HG02610 (cell line): Measurements from ENCODE around the gene FOXR1.
"Not testable (repeated sequence)": the region's sequence is repeated elsewhere in the genome, so short reads cannot be mapped to it uniquely, and the experiment has no call there.

ENCODE experiments used
- ATAC-seq: cut with Tn5 transposase; IDR thresholded peaks from one replicate; pipeline ENCODE4 v1.9.1; 2021; ENCODE audit warnings: mild to moderate bottlenecking, moderate library complexity; ENCODE audit not compliant: unreplicated experiment

FOXR1 gene

DNA sequence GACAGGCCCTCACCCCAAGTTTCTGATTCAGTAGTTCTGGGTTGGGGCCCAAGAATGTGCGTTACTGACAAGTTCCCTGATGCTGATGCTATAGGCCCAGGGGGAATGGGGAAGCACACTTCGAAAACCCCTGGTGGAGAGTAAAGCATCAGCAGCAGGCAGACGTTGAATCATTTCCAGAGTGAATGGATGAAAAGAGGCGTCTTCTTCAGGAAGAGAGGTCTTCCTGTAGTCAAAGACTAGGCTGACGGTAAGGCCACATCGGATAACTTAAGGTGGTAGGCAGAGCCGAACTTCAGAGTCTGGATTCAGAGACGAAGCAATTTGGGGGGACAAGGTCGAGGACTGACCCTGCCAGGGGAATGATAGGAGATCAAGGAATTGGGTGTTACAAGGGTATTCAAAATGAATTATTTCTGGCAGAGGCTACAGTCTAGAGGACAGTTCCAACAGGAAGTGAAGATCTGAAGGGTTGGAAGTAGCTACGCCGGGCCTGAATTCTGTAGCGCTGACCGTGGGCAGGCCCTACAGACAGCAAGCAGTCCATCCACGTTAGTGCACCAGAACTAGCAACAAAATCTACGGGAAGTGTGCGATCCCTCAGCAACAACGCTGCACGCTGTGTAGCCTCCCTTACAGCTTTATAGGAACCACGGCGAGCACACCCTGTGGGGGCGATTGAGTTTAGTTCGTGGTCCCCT is 25.5 kb downstream of the FOXR1 start:
- peak; percentile 33 for ATAC-seq

DNA sequence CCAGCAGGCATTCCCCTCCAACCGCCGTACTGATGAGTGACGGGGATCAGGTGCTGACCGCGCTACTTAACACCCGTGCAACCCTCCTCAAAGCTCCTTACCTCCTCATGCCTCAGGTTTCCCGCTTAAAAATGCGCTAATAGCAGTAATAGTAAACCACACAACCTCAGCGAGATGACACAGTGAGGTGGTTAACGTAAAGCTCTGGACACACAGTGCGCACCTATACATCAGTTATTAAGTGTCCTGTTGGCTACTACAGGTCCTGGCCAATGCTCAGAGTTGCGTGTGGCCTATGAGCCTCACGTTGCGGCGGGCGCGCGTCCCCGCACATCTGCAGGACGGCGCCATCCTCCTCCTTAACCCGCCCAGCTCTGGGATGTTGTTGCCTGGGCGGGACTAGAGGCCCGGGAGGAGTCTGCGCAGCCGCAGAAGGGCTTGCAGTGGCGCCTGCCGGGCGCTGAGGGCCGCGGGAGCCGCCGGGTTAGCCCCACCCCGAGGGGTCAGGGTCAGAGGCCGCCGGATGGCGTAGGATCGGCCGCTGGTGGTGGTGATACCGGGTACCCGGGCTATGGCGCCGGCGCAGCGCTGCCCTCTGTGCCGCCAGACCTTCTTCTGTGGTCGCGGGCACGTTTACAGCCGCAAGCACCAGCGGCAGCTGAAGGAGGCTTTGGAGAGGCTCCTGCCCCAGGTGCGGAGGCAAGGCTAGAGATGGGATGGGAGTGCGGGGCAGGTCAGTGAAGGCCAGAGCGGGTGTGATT is 26.2 kb downstream of the FOXR1 start, which contains the start of gene CENATAC:
CENATAC (plus strand) TSS at position 512 of the 761 bp plus-strand sequence; CDS start at position 572, 60 bp downstream.
- peak; percentile 87 for ATAC-seq

DNA sequence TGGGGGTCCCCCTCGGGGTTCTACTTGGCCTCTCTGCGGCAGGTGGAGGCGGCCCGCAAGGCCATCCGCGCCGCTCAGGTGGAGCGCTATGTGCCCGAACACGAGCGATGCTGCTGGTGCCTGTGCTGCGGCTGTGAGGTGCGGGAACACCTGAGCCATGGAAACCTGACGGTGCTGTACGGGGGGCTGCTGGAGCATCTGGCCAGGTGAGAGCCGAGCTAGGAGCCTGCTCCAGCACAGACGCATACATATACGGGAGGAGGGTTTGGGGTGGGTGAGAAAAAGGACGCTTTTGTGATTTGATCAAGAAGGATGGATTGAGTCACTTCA is 26.8 kb downstream of the FOXR1 start:
- ATAC-seq, result no peak

DNA sequence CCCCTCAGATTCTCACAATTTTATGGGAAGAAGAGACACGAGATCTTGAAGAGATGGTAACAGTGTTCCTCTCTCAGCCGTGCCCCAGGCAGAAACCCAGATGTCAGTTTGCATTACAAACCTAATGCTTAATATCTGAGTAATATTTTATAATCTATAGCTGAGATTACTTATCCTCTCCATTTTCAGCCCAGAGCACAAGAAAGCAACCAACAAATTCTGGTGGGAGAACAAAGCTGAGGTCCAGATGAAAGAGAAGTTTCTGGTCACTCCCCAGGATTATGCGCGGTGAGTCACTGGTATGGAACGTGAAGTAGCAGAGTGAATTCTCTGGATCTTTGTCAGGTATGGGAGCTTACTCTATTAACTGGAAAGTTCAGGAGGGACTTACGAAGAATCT is 27.3 kb downstream of the FOXR1 start:
- no peak for ATAC-seq

DNA sequence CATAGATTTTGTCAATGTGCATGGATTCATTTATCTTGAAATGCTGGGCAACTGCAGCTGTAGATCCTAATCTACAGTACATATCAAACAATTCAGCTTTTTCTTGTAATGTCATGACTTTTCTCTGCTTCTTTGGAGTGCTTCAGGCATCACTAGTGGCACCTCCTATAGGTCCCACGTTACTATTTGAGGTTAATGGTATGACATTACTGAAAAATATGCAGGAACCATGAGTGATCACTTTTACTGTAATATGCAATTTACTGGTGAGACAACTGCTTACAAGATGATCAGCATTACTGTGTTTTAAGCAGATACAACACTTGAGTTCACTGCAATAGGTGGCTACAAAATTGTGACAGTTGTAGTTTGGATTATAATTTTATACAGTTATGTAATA is 29.3 kb downstream of the FOXR1 start:
- ATAC-seq, result no peak

DNA sequence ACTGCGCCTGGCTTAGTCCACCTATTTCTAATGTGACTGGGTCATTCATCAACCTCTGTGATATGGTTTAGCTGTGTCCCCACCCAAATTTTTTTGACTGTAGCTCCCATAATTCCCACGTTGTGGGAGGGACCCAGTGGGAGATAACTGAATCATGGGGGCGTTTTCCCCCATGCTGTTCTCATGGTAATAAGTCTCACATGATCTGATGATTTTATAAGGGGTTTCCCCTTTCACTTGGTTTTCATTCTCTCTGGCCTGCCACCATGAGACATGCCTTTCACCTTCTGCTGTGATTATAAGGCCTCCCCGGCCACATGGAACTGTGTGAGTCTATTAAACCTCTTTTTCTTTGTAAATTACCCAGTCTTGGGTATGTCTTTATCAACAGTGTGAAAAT is 35.1 kb downstream of the FOXR1 start:
- no peak for ATAC-seq

DNA sequence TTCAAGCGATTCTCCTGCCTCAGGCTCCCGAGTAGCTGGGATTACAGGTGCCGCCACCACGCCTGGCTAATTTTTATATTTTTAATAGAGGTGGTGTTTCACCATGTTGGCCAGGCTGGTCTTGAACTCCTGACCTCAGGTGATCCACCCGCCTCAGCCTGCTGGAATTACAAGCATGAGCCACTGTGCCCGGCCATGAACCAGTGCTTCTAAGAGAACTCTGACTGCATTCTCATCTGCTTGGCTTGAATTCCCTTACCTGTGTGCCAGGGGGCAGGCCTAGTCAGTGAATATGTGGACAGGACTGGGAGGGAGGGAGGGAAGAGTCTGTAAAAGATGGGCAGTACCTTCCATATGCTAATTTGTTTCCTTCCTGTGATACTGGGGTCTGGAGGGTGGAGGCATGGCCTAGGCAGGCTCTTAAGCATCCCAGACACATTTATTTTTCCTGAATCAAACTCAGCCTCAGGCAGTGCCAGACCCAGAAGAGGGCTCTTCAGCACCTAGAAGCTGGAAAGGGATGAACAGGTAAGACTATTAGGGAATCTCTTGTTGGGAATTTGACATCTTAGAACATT is 40.0 kb downstream of the FOXR1 start:
- ATAC-seq, result no peak

DNA sequence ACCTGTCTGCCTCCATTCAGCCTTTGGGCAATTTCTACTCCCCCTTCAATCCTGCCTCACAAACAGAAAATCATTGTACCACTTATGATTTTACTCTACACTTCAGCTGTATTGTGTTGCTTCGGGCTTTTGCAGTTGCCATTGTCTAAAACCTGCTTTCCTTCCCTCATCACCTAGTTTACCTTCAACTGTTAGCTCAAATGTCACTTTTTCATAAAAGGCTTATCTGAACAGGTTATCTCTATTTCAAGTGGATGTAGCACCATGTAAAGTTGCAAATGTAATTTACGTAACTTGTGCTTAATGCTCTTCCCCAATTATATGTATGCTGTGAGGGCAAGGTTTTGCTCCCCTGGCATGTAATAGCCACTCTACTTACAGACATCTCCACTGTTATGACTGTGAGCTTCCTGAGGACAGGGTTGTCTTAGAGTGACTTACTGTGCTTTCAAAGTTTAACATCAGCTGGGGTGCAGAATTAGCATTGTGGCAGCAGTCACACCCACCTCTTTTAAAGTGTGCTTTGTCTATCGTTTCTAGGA is 41.1 kb downstream of the FOXR1 start:
- ATAC-seq, result no peak

DNA sequence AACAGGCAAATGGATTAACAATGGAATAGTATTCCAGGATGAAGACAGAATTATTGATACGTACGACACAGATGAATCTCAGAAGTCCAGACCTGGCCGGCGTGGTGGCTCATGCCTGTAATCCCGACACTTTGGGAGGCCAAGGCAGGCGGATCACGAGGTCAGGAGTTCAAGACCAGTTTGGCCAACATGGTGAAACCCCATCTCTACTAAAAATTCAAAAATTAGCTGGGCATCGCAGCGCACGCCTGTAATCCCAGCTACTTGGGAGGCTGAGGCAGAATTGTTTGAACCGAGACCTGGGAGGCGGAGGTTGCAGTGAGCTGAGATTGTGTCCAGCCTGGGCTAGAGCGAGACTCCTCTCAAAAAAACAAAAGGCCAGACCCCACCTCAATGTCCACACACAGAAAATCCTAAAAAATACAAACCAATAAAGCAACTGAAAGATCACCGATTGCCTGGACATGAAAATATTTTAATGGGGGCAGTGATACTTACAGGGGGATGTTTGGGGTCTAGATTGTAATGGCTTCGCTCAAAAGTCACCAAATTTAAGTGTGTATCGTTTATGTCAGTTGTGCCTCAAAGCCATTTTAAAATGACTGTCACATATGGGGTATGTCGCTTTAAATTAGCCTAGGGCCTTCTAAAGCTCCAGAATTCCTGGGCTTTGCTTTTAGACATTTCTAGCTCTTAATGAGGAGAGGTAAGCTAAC is 42.8 kb downstream of the FOXR1 start:
- no peak for ATAC-seq

DNA sequence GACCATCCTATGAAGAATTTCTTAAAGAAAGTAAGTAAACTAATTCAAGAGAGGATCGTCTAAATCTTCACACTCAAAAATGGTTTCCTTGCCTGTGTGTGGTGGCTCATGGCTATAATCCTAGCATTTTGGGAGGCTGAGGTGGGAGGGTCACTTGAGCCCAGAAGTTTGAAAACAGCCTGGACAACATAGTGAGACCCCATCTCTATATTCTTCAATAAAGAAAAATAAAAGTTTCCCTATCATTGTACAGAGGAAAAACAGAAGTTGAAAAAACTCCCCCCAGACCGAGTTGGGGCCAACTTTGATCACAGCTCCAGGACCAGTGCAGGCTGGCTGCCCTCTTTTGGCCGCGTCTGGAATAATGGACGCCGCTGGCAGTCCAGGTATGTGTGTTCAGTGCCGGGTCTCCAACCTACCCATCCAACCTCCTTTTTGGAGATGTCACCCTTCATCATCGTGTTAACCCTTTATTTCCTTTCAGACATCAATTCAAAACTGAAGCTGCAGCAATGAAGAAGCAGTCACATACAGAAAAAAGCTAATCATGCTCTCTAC is 43.6 kb downstream of the FOXR1 start:
- no peak for ATAC-seq

DNA sequence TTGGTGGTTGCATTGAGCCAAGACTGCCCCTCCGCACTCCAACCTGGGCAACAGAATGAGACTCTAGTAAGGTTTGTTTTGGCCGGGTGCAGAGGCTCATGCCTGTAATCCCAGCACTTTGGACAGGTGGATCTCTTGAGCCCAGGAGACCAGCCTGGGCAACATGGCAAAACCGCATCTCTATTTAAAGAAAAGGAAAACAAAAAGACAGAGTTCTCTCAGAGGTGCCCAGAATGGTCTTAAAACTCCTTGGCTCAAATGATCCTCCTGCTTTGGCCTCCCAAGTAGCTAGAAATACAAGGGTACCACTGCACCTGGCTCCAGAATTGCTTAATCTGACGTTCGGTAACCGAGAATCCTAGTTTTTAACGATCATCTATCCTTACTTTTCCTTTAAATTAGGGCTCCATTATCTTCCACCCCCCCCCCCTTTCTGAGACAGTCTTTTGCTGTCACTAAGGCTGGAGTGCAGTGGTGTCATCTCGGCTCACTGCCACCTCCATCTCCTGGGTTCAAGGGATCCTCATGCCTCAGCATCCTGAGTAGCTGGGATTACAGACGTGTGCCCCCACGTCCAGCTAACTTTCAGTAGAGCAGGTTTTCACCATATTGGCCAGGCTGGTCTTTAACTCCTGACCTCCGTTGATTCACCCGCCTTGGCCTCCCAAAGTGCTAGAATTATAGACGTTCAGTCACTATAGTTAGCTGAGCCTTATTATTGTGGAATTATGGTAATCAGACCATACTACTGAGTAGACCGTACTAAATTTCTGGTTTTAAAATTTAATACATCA is 44.9 kb downstream of the FOXR1 start:
- no peak for ATAC-seq

DNA sequence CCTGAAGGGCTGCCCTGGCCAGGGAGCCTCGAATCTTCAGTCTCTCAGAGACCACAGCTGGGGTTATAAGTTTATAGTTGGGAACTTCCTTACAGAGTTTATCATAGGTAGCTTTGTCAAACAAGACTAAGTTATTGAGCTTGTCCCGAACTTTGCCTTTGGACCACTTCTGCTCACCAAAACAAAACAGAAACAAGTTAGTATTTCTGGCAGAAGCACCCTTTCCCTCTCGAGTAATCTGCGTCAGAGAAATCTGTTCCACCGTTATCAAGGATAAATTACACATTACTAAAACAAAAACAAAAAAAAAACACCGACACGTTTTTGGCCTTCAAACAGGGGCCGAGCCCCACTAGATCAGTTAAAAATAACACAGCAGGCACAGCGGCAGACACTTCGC is 45.8 kb downstream of the FOXR1 start:
- not testable (repeated sequence) for ATAC-seq

DNA sequence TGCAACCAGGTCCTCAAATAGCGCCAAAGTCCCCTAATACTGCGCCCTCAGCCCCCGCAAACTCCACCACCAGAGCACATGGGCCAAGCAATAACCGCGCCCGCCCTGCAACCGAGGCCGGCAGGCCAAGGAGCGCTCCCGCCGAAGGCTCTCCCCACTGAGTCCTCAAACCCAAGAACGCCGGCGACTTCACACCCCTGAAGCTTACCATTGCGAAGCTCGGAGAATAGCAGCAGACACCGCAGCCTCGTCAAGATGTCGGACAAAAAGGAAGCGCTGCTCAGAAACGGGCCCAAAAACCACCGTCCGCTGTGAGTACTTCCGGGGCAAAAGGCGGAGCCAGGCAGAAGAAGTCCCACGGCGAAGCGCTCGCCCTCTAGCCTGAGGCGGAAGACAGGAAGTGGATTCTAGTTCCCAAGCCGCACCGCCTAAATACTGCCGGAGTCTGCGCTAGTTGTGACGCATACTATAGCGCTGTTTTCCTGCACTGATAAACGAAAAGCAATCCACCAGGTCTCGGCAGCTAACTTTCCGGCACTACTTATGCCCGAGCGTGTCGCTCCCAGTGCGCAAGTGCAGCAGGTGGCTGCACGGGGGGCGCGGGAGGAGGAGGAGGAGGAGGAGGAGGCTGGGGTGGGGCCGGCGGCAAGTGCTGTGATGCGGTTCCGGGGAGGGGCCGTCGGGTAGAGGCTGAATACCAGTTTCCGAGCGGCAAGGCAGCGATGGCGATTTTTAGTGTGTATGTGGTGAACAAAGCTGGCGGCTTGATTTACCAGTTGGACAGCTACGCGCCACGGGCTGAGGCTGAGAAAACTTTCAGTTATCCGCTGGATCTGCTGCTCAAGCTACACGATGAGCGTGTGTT is 46.7 kb downstream of the FOXR1 start, which contains the start of the genes RPS25 and TRAPPC4:
RPS25 (minus strand) TSS at position 270 of the 865 bp plus-strand sequence; CDS start at position 211, 59 bp downstream.
TRAPPC4 (plus strand) TSS at position 693 of the 865 bp plus-strand sequence; CDS start at position 723, 30 bp downstream.
- ATAC-seq, result peak; percentile 80

DNA sequence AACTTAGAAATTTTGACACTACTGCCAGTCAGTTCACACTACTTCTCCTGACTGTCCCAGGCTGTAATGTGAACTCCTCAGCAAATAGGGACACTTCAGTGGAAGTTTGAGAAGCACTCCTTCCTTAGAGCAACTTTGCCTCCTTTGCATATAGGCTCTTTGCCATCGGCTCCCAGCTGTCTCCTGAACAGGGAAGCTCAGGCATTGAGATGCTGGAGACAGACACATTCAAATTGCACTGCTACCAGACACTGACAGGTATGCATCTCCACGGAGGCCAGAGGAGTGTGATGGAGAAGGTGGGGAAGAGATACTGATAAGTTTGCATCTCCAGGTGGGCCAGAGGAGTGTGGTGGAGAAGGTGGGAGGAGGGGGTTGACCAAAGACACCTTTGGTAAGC is 48.4 kb downstream of the FOXR1 start:
- no peak for ATAC-seq

DNA sequence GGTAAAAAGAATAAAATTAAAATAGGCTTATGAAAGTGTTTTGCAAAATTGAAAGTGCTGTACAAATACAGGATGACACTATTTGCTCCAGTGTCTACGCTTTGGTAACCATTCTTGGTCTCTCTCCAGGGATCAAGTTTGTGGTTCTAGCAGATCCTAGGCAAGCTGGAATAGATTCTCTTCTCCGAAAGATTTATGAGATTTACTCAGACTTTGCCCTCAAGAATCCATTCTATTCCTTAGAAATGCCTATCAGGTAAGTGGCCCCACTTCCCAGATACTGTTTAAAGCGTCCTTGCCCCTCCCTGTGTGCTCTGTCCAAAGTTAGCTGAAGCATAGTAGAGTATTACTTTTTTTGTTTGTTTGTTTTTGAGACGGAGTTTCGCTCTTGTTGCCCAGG is 50.1 kb downstream of the FOXR1 start:
- no peak for ATAC-seq

DNA sequence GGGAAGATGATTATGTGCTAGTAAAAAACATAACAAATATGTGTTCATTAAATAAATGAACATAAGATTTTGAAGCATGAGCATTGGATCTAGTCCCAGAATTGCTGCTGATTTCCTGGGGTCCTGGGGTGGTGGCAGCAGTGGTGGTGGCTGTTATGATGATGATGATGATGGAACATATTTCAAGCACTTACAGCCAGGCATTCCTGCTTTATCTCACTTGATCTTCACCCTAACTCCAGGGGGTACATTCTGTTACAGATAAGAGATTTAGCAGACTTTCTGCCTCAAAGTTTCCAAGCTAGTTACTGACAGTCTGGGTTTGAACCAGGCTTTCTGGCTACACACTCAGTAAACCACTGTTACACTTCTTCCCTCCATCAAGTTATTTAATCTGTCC is 52.2 kb downstream of the FOXR1 start:
- ATAC-seq, result no peak

DNA sequence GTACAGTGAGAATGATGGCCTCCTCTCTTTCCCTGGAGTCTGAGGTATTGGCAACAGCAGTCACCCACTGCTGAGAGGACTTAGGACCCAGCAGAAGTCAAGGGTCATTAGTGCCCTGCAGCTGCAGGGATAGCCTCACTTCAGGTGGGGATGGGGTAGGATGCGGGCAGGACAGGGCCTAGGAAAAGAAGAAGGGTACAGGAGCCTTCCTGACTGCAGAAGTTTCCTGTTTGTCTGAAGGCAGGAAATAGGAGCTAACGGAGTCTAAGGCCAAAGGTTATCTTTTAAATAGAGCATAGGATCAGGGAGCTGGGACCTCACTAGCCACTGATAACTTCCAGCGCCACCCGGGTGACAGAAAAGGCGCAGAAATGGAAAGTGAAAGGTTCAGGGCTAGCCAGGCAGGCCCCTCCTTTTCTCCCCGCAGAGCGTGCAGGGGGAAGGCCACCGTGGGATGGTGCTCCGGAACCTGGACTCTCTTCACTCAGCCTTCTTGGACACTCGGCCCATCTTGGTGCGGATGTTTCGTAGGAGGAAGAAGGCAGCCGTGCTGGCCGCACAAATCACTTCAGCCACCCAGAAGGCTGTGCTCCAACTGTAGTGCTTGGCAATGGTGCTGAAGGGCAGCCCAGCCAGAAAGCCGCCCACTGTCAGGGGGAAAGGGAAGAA is 53.0 kb downstream of the FOXR1 start:
- ATAC-seq, result no peak

DNA sequence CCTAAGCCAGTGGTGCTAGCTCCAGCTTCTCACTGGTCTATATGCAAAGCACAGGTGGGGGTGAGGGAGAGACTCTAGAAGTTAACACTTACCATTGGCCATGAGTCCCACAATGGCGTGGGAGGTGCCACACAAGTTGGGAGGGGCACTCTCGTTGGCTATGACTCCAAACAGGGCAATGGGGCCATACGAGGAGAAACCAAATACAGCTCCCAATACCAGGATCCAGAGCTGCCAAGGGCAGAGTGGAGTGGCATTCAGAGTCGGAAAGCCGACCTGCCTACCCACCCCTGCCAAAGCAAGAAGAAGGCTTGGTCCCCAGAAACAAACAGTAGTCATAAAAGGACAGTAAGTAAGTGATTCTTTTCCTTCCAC is 53.5 kb downstream of the FOXR1 start:
- ATAC-seq, result no peak
